MM.1S (cell line): Measurements from ENCODE around the gene IKBKE.

ENCODE experiments used
- EZH2 ChIP-seq: fragments of 300-600 bp; sonication (generic); optimal IDR thresholded peaks from 2 replicates; pipeline ENCODE3; 2017; ENCODE audit warnings: low read depth, mild to moderate bottlenecking, antibody characterized with exemption, low read length, mixed read lengths
- TF ChIP-seq, protein P1 (sequence below): fragments of 300-600 bp; sonication (generic); IDR thresholded peaks from 2 replicates; pipeline ENCODE4 v1.5.1; 2016; ENCODE audit warnings: antibody characterized with exemption, low read length, mixed read lengths

DNA sequence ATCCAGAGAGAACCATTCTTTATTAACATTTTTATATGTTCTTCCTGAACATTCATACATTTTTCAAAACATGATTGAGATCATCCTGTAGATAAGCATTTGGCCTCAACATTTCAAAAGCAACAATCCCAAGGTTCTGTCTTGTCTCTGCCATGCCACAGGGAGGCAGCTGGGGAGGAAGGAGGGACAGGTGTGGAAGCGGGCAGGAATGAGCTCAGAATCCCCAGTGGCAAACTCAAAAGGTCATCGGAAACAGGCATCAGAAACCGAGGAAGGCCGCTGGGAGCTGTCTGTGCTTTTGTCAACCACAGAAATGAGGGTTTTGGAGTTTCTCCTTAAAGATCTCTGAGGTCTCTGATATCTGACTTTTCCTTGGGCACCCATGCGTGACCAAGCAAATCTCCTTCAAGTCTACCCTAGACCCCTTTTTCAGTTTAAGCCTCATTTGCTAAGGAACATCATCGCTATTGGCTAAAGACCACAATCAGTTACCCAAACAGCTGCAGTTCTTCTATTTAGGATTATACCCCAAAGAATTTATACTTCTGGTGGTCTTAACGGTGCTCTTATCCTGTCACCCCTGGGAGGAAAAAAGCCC is 71.1 kb downstream of the IKBKE start:
- TF ChIP-seq, protein P1, sequence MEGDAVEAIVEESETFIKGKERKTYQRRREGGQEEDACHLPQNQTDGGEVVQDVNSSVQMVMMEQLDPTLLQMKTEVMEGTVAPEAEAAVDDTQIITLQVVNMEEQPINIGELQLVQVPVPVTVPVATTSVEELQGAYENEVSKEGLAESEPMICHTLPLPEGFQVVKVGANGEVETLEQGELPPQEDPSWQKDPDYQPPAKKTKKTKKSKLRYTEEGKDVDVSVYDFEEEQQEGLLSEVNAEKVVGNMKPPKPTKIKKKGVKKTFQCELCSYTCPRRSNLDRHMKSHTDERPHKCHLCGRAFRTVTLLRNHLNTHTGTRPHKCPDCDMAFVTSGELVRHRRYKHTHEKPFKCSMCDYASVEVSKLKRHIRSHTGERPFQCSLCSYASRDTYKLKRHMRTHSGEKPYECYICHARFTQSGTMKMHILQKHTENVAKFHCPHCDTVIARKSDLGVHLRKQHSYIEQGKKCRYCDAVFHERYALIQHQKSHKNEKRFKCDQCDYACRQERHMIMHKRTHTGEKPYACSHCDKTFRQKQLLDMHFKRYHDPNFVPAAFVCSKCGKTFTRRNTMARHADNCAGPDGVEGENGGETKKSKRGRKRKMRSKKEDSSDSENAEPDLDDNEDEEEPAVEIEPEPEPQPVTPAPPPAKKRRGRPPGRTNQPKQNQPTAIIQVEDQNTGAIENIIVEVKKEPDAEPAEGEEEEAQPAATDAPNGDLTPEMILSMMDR: no peak
- TF ChIP-seq EZH2: no peak
